ENCODE data around the gene CENPO. TPM values are rescaled to one million over a fixed set of nuclear protein-coding genes. Genes with fewer than 3 reads are reported as not detected.

The CENPO gene
- total RNA-seq, 1 donor from 2014 or later, result 10.6 TPM

DNA sequence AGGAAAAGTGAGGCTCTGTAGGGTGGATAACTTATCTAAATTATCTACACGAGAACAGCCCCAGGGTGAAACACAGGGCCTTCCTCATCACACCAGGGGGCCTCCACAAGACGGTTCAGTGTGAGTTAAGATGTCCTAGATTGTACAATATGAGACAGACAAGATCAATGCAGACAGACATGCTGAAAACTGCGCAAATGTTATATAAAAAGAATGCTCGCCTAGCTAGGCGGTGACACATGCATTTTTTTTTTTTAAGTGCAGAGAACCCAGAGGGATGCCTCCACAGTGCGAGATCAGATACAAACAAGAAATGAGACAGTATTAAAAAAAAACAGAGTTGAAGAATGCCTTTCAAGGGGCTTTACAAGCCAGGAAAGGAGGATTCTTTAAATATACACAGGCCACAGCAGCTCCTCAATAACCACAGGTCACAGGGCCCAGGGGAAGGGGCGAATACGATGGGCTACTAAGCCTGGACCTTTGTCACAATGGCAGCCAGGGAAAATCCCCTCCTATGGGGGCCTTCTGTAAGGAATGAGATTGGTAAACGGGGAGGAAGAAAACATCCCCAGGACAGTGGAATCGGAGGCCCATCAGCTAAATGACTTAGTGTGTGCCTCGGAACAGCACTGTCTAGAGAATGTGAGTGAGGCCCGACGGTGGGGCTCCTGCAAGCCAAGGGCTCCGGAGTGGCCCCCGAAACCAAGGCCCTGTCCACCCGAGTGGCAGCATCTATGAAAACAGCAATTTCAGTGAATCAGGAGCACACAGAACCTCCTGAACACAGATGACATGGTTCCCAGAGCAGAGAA lies 77.9 kb downstream of the CENPO start:
- Mint-ChIP-seq H3K4me3 (ENCODE audit: unreplicated experiment) (no peak overlapping the region), H3K27me3 (ENCODE audit: low read depth) (no peaks in the 10 kb centered on the region), H3K4me1 (ENCODE audit: low read depth) (peaks cover 27% of the 10 kb centered on the region), H3K9me3 (ENCODE audit: low read depth) (no peaks in the 10 kb centered on the region), H3K36me3 (ENCODE audit: low read depth) (peaks cover 5% of the 10 kb centered on the region), H3K27ac (ENCODE audit: unreplicated experiment) (no peak overlapping the region)
- no peak for DNase-seq (ENCODE audit: low spot score)
- TF ChIP-seq, protein P1, sequence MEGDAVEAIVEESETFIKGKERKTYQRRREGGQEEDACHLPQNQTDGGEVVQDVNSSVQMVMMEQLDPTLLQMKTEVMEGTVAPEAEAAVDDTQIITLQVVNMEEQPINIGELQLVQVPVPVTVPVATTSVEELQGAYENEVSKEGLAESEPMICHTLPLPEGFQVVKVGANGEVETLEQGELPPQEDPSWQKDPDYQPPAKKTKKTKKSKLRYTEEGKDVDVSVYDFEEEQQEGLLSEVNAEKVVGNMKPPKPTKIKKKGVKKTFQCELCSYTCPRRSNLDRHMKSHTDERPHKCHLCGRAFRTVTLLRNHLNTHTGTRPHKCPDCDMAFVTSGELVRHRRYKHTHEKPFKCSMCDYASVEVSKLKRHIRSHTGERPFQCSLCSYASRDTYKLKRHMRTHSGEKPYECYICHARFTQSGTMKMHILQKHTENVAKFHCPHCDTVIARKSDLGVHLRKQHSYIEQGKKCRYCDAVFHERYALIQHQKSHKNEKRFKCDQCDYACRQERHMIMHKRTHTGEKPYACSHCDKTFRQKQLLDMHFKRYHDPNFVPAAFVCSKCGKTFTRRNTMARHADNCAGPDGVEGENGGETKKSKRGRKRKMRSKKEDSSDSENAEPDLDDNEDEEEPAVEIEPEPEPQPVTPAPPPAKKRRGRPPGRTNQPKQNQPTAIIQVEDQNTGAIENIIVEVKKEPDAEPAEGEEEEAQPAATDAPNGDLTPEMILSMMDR (IDR thresholded peaks at IDR 0.05), result no peak

DNA sequence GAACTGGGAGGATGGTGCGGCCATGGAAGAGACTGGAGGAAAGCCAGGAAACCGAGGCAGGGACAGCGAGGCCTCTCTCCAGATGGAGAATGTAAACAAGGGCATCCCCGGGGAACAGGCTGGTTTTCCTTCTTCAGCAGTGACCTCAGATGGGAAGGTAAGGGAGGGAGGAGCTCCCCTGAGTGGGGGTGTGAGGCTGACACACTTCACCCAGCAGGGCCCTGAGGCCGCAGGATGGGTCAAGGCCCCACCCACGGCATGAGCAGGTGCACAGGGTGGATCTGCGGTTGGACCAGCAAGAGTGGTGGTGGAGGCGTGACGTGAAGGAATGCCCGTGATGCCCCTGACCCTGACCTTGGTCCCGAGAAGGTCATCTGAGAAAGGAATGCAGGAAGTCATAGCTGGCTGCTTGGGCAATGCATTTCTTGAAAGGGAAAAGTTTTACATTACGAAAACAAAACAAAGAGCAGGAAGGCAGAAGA lies 78.7 kb downstream of the CENPO start:
- DNase-seq (ENCODE audit: low spot score), result no peak
- TF ChIP-seq, protein P1 (IDR thresholded peaks at IDR 0.05), result no peak
- peak overlapping the region; percentile 75 for H3K27ac Mint-ChIP-seq (ENCODE audit: unreplicated experiment)
- no peaks in the 10 kb centered on the region for H3K27me3 Mint-ChIP-seq (ENCODE audit: low read depth)
- H3K36me3 Mint-ChIP-seq (ENCODE audit: low read depth), result peaks cover 3% of the 10 kb centered on the region
- H3K9me3 Mint-ChIP-seq (ENCODE audit: low read depth), result no peaks in the 10 kb centered on the region
- H3K4me3 Mint-ChIP-seq (ENCODE audit: unreplicated experiment), result no peak overlapping the region
- H3K4me1 Mint-ChIP-seq (ENCODE audit: low read depth), result peaks cover 24% of the 10 kb centered on the region

Other genes starting within 250 kb of the CENPO start
- 31.0 to 32.5 TPM (median 32.0 TPM) in 3 replicates for gene PTRHD1, start within 50 bp of the CENPO start, total RNA-seq
- gene ADCY3, start 126.8 kb downstream of the CENPO start, total RNA-seq, result 57.5 to 69.3 TPM (median 62.6 TPM) in 3 replicates
- gene DNAJC27, start 178.5 kb downstream of the CENPO start, total RNA-seq, result 3.8 to 4.9 TPM (median 4.0 TPM) in 3 replicates
- 2.1 to 6.1 TPM (median 2.4 TPM) in 3 replicates for gene EFR3B, start 248.7 kb downstream of the CENPO start, total RNA-seq